GM21723 (cell line): ENCODE measurements around the gene ALPK3.
"Not testable (repeated sequence)": the region's sequence is repeated elsewhere in the genome, so short reads cannot be mapped to it uniquely, and the experiment has no call there.

ENCODE experiments used
- ATAC-seq: cut with Tn5 transposase; IDR thresholded peaks from one replicate; pipeline ENCODE4 v1.9.1; 2021; ENCODE audit warnings: mild to moderate bottlenecking, moderate library complexity; ENCODE audit not compliant: unreplicated experiment

ALPK3 gene

GRCh38 chr15:84872009-84872910 lies 55.1 kb downstream of the ALPK3 start:
- no peak for ATAC-seq

DNA sequence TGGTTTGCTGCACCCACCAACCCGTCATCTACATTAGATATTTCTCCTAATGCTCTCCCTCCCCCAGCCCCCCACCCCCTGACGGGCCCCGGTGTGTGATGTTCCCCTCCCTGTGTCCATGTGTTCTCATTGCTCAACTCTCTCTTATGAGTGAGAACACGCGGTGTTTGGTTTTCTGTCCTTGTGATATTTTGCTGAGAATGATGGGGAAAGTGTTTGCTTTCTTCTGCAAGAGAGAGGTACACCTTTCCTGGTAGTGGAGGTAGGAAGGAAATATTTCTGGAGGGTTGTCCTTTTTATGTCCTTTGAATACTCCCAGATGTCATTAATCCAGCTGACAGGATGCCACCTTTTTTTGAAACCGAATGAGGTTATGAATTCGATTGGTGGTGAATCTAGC lies 56.8 kb downstream of the ALPK3 start:
- no peak for ATAC-seq

DNA sequence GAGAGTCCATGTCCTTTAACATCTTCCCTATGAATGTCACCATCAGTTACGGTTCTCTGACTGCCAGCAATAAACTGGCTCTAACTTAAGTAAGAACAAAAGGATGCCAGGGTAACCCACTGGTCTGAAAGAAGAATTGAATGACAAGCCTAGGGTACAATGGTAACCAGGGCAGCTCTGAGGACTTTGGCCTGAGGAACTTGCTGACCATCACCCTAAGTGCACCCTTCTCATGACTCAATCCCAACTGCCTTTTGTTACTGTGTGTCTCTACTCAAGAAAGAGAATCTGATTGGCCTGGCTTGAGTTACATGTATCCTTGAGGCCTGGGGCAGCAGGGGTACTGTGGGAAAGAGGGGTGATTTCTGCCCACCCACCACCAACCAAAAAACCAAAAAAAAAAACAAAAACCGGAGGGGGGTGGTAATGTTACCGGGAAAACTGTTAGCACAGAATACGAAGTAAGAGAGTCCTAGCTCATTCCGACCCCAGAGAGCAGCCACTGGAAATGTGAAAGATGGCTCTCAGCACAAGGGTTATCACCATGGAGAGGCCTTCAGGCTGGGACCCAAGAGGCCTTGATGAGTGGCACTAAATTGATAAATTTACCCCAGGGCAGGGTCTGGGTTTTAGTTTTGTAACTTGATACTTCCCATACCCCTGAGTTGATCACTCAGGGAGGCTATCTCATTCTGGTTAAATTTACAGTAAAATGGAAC lies 58.0 kb downstream of the ALPK3 start:
- no peak for ATAC-seq

DNA sequence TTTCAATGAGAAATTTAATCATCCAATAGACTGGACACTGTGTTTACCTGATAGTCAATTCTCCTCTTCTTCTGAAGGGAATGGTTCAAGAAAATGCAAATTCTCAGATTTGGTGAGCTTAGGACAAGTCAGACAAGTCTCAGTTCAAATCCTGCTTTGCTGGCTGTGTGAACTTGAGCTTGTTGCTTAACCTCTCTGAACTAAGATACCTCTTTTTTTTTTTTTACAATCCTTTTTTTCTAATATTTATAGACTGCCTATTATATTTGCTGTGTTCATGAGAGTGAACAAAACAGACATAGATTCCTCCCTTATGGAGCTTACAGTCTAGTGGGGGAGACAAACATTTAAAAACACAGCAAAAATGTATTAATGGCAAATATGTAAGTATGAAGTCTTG lies 59.1 kb downstream of the ALPK3 start:
- ATAC-seq = no peak

GRCh38 chr15:84877701-84878100 lies 60.5 kb downstream of the ALPK3 start:
- not testable (repeated sequence) for ATAC-seq

DNA sequence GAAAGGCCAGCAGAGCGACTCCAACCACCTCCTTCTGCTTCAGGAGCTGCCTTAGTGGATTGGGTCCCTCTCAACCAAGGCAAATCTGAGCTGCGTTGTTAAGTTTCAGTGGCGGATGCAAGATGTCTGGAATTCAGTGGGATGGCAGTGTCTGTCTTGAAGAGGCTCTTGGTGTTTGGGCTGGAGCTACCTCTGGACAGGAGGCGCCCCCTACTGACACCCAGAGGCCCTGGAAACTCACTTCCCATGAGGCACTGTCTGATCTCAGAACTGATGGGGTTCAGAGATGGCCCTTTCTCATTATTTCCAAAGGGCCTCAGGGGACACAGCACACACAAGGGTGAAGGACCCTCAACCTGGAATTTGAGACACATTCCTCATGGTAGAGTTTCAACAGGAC lies 61.3 kb downstream of the ALPK3 start:
- ATAC-seq = no peak

DNA sequence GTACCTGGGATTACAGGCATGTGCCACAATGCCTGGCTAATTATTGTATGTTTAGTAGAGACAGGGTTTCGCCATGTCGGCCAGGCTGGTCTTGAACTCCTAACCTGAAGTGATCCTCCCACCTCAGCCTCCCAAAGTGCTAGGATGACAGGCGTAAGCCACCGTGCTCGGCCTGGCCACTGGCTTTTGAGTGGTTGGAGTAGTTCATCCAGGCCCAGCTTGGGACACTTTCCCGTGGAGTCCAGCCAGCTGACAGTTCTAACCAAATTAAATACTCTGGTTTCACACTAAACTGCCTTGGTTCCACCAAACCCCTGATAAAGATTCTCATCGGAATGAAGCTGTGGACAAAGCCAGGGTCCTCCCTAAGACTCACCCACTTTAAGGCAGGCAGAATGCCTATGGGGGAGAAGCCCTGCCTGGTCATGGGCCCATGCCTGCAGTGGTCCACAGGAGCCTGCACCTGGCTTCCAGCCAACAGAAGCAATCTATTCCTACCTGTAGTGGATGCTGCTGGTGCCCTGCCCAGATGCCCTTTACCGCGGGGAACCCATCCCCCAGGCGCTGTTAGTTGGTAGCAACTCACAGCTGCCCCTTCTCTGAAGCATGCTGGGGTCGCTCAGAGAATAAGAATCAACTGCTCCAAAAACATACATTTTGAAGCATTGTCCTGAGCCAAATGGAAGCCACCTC lies 62.1 kb downstream of the ALPK3 start:
- ATAC-seq = no peak

- ATAC-seq = no peak
Measured at GRCh38 chr15:84880007-84880406, 62.9 kb downstream of the ALPK3 start.

DNA sequence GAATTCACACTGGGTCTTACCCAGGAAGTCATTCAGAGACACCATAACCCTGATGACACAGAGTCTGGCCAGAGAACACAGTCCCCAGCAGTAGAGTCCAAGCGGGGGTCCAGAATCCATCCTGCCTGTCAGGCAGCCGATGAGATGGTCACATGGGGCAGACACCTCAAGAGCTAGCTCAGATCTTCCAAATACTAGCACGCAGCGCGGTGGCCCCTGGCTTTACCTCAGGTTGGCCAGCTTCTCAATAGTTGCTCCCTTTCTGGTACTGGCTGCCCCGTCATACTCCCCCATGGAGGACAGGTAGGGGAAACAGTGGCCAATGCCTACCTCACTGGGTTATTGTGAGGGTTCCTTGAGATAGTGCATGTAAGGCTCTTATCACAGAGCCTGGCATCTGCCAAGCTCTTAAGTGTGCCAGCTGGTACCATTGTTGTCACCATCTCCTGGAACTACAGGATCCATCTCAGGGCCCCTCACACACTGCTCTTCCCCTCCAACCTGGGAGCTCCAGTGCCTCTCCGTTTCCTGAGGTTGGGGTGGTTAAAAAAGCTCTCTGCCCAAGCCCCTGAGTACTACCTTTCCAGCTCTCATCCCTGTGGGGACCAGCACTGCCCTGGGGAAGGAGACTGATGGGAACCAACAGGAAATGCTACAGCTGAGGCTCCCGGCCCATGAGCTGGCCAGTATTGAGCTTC lies 63.8 kb downstream of the ALPK3 start:
- no peak for ATAC-seq

DNA sequence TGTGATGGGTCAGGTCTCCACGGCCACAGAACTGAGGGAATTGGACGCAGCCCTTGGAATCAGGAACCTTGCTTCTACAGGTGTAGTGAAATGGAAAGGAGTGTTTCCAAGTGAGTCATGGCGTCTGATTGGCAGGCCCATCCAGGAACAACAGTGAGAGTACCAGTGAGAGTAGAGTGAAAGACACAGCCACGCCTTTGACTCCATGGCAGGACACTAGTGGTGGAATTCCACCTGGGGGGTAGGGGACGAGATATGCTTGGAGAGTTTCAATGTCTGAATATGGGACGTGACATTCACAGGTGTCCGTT lies 64.3 kb downstream of the ALPK3 start:
- ATAC-seq = no peak

GRCh38 chr15:84883466-84883865 lies 66.3 kb downstream of the ALPK3 start:
- no peak for ATAC-seq

DNA sequence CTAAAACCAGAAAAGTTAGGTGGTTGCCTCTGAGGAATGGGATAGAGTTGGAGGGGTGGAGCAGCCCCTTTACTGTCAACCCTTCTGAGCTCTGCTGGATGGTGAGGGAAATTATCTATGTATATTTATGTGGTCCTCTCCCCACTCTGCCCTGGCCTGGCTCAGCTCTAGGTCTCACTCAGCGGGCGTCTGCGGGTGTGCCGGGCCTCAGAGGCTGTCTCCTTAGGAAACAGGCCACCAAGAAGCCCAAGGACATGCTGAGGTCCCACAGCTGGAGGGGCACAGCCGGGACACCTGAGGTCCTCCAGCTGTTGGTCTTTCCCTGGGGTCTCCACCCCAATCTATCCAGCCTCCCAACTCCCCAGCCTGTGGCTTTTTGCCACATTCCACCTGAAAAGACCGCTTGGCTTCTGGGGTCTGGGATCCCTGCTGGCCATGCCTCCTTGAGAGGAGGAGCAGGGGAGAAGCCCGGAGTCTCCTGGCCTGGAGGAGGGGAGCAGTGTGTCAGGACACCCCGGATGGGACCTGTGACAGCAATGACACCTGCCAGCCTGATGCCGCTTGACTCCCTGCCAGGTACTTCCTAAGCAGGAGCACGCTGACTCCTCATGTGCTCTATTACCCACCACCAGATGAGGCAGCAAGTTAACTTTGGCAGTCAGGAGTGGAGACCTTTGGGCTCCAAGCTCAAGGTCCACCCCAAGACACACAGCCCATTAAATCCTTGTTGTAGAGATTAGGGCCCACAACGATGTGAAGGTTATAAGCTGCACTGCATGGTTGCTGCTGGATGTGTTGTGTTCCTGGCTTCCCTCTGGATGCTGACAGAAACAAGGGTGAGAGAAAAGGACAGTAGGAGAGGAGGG lies 67.0 kb downstream of the ALPK3 start, which contains the start of gene SLC28A1:
Gene SLC28A1, plus strand, starts transcription at position 747 of the 866 bp plus-strand sequence. CDS start 3,099 bp downstream, outside the sequence.
- ATAC-seq = no peak

DNA sequence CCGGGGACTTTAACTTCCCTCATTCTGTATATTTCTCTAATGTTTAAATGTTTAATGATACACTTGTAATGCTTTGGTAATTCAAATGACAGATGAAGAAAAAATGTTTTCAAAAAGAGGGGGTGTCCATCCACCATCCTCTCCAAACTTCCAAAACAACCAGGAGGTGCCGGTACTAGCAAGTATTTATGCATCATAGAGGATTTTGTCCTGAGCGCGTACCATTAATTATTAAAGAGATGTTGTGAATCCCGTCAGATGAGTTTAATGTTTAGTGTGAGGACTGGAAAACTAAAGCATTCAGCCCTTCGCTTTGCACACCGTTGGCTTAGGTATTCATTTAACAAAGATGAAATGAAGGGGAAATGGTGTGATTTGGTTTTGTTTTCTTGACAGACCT lies 68.6 kb downstream of the ALPK3 start:
- no peak for ATAC-seq

DNA sequence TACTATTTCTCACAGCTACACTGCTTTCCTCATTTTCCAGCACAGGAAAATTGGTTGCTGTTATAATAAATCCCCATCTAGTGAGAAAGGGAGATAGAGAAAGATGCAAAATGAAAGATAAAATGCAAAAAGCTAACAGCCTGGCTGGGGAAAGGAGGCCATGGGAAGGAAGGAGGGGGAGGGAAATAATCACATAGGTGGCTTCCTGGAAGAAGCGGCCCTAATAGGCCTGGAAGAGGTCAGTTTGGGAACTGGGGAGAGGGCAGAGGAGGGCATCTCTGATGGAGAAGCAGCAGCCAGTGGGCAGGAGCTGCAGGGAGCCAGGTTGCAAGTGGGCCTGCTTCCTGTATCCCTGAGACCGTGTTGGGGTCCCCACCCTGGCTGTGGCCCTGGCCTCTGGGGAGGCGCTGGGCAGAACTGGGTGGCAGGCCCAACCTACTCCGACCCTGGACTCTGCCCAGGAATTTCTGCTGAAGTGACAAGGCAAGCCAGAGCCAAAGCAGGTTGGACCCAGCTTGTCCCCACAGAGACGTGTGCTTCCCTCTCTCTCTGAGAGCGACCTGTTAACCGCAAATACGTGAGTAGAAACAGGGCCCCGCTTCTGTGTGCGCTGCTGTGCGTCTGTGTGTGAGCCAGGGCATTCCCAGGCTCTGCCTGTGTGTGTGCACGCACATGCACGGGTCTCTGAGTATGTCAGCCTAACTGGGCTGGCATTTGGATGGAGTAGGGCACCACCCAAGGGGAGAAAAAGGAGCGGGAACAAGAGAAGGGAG lies 69.2 kb downstream of the ALPK3 start:
- no peak for ATAC-seq

- no peak for ATAC-seq
Measured at GRCh38 chr15:84886984-84887299, 69.8 kb downstream of the ALPK3 start.

GRCh38 chr15:84887938-84888337 lies 70.8 kb downstream of the ALPK3 start:
- no peak for ATAC-seq

GRCh38 chr15:84888639-84889038 lies 71.5 kb downstream of the ALPK3 start:
- ATAC-seq = no peak

DNA sequence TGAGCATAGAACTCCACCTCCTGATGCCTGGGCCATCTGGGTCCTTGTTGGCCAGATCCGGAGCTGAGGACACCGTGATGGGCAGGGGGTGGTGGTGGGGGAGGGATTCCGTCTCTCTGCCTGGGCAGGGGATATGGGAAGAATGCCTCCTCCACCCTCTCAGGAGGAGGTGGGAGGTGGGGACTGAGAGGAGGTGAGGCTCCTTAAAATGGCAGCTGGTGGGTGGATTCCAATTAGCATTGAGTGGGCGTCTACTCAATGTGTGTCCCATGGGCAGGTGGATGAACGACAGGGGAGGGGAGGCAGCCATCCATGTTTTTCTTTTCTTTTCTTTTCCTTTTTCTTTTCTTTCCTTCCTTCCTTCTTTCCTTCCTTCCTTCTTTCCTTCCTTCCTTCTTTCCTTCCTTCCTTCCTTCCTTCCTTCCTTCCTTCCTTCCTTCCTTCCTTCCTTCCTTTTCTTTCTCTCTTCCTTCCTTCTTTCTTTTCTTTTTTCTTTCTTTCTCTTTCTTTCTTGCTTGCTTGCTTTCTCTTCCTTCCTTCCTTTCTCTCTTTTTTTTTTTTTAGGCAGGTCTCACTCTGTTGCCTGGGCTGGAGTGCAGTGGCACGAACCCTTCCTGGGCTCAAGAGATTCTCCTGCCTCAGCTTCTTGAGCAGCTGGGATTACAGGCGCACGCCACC lies 72.3 kb downstream of the ALPK3 start:
- no peak for ATAC-seq
